ENCODE data around the gene TADA3.

DNA sequence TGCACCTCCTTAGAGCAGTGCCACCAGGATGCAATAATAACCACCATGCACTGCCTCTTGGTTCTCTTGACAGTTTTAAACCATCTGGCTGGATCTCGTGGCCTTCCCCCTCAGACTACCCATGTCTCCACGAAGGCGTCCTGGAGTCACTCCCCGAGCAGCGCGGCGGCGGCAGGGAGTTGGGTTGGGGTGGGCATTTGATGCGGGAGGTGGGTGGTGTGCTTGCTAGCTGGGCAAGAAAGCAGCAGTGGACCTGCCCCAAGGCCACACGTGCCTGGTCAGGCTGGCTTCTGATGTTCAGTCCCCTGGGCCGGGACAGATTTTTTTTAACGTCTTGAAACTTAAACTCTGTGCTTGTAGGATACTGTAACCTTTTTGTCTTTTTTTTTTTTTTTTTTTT is 13.9 kb upstream of the TADA3 start:
- TF ChIP-seq, protein P1, sequence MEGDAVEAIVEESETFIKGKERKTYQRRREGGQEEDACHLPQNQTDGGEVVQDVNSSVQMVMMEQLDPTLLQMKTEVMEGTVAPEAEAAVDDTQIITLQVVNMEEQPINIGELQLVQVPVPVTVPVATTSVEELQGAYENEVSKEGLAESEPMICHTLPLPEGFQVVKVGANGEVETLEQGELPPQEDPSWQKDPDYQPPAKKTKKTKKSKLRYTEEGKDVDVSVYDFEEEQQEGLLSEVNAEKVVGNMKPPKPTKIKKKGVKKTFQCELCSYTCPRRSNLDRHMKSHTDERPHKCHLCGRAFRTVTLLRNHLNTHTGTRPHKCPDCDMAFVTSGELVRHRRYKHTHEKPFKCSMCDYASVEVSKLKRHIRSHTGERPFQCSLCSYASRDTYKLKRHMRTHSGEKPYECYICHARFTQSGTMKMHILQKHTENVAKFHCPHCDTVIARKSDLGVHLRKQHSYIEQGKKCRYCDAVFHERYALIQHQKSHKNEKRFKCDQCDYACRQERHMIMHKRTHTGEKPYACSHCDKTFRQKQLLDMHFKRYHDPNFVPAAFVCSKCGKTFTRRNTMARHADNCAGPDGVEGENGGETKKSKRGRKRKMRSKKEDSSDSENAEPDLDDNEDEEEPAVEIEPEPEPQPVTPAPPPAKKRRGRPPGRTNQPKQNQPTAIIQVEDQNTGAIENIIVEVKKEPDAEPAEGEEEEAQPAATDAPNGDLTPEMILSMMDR (conservative IDR thresholded peaks at IDR 0.05; ENCODE audit: low read depth, low read length): no peak
- TF ChIP-seq POLR2A (IDR thresholded peaks at IDR 0.05; ENCODE audit: low read depth, low read length): no peak

Data from IMR-90 (cell line).